NAMALWA (cell line): ENCODE measurements around the gene RFLNA.
A peak's percentile ranks its signal among the peaks of the same experiment; 100 is the strongest.

Source experiments
- DNase-seq: peaks from one replicate; pipeline ENCODE4 v3.0.0-alpha.2; 2015; ENCODE audit warnings: low spot score

The RFLNA gene, protein sequence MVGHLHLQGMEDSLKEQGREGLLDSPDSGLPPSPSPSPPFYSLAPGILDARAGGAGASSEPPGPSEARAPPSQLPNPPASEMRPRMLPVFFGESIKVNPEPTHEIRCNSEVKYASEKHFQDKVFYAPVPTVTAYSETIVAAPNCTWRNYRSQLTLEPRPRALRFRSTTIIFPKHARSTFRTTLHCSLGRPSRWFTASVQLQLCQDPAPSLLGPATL

DNA sequence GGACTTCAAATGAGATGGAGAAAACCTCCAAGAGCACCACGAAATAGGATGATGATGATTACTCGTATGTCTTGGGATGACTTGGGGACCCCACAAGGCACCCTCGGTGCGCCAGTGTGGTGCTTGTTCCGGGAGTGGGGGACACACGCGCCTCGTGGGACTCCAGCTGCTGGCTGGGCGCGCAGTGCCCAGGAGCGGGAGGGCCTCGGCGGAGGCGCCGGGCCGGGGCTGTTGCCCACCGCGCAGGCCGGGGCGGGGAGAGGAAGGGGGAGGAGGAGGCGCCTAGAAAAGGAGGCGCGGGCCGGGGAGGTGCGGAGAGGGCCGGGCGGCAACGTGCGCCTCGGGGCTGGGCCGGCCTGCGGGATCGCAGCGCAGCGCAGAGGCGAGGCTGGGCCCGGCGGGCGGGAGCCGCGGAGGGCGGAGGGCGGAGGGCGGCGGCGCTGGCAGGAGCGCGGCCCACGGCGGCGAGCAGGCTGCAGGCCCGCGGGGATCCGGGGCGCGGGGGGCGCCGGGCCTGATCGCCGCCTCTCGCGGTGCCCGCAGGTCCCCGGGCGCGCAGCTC lies at the start of gene RFLNA:
Gene RFLNA (plus strand): TSS at position 314 of the 562 bp plus-strand sequence. CDS start 337 bp downstream, outside the sequence.
- DNase-seq = no peak

DNA sequence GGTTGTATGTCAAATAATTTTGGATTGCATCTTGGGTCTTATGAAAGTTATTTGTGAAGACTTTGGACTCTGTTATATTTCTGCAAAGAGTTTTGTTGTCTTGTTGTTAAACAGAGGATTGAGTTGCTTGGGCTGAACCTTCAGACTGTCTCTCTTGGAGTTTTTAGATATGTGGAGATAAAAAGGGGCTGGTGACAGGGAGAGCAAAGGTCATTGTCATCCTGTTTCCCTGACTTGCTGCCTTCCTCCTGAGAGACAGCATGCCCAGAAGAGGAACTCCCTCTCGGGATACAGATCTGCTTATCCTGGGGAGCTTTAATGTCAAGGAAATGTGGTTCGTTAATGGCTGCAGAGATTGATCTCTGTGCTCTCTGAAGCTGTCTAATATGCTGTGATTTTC lies 47.6 kb upstream of the RFLNA start:
- no peak for DNase-seq

DNA sequence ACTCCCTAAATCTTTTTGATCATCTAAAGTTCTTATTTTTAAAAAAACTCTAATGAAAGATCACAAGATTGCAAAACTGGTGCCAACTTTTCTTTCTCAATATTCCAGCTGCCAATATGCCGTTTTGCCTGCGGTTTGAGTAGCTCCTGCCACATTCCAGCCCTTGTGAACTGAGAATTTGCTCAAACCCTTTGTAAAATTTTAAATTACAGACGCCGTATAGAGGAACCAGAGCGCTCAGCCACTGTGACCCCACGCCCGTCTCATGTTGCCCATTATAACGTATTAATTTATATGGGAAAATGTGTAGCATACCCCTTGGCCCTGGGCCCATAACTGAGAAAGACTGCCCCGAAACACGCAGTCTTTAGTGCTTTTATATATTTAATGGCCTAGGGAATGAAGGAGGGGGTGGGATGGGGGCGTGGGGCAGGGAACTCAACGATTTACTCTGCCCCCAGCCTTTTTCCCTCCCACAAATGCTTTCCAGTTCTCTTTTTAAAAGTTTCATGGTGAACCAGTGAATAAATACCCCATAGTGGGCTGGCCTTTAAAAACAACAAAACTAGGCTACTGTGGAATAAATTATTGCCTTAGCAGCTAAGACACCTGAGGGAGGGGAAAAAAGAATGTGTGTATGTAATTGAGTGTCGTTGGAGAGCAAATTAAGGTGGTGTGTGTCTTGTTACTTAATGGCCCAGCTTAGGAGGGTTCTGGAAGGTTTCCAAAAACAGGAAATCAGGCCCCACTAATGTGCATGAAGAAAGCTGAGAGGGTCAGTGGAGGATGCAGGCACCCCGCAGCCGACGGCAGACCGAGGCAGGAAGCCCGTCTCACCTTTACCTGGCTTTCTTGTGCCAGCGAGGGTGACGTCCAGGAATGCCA lies 45.7 kb upstream of the RFLNA start:
- no peak for DNase-seq

DNA sequence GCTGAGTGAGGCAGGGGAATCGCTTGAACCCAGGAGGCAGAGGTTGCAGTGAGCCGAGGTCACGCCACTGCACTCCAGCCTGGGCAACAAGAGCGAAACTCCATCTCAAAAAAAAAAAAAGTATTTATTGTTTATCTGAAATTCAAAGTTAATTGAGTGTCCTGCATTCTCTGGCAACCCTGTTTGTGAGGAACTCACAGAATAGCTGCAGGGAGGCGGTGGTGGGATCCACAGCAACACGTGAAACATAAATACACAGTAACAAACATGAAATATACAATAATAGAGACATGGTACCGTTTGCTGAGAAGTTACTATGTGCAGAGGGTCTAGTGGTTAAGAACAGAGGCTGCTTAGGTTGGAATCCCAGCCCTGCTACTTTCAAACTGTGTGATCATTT lies 43.7 kb upstream of the RFLNA start:
- DNase-seq = no peak

DNA sequence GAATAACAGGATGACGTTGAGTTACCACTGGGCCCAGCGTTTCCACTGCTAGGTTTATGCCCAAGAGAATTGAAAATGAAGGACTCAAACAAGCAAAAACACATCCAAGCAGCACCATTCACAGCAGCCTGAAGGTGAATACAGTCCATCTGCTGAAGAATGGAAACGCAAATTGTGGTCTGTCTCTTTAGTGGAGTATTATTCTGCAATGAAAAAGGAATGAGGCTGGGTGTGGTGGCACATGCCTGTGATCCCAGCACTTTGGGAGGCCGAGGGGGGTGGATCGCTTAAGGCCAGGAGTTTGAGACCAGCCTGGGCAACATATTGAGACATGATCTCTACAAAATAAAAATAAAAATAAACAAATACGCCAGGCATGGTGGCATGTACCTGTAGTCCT lies 41.9 kb upstream of the RFLNA start:
- no peak for DNase-seq

DNA sequence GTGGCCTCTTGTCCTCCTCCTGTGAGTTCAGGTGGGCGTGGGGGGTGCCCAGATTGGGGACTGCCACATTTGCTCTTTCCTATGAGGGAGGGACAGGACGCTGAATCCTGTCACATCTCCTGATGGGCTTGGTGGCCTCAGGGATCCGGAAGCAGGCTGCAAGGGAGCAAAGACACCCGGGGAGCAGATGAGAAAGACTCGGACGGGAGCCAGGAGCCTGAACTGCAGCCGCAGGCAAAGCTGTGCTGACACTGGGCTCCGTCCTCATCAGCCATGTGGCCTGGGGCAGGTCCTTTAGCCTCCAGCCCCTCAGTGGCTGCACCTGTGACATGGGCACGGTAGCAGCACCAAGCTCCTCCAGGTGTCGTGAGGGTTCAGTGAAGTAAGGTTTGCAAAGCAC lies 40.8 kb upstream of the RFLNA start:
- no peak for DNase-seq

DNA sequence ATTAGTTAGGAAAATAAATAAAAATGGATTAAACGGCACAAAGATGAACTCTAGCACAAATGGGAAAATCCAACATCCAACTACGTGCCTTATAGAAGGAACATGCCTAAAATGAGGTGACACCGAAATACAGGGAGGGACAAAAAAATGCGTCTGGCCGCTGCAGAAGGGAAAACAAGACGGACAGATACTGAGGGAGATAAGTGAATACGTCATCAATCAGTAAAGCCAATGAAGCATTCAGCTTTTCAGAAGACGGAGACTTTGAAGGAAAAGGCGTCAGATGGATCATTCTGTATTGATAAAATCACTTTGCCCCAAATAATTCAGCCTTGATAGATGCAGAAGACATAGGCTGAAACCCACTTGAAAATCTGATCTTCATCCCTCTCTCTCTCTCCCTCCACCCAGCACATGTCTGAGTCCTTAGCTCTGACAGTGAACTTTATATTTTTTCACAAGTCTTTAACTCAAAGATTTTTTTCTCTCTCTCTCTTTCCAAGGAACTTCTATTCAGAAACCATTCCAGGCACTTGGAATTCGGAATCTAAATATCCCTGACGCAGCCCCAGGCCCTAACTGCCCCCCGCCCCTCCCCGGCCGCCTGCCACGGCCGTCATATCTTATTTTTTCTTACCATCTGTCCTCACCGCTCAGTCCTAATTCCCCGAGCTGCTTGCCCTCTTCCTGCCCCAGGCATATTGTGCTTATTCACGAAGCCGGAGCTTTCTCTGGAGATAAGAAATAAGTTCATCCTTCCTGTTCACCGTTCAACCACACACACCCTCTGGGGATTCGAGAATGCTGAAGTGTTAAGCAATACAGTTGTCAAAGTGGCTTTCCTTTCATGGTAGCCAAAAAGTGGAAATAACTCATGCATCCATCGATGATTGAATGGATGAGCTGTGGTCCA lies 35.5 kb upstream of the RFLNA start:
- no peak for DNase-seq

DNA sequence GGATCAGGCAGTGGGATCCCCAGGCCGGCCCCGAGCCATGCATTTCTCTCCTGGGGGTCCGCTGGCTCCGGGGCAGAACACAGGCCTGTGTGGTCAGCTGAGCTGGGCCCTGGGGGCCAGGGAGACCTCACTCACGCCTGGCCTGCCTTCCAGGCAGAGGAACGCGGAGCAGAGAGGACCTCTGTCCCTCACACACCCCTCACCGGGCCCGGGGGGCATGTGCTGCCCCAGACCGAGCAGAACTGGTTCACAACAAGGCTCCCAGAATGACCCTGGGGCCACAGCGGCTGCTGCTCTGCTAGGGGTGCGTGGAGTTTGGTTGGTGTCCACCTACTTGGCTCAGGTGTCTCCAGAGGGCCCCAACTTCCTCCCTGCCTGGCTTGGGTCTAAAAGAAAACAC lies 33.0 kb upstream of the RFLNA start:
- no peak for DNase-seq

DNA sequence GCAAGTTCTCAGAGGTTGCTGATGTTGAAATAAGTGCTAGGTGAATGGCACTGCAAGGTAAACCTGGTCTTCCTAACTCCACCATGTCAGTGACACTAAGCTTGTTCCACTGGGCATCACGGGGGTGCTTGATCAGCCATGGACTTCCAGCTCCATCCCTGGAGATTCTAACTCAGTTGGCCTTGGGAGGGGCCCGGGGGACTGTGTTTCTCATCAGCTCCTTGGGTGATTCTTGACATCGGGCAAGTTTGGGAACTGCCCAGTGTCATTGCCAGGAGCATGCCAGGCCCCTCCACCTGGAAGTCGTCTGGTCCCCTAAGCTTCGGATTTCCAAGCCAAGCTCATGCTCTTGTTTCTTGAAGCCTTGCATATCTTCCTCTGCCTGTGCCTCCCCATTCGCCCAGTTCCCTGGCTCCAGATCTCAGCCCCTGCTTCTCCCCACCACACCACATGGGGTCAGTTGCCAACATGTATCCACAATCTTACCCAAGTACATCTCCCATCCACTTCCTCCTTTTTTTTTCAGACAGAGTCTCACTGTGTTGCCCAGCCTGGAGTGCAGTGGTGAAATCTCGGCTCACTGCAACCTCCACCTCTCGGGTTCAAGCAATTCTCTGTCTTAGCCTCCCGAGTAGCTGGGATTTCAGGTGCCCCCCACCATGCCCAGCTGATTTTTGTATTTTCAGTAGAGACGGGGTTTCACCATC lies 30.7 kb upstream of the RFLNA start:
- no peak for DNase-seq

DNA sequence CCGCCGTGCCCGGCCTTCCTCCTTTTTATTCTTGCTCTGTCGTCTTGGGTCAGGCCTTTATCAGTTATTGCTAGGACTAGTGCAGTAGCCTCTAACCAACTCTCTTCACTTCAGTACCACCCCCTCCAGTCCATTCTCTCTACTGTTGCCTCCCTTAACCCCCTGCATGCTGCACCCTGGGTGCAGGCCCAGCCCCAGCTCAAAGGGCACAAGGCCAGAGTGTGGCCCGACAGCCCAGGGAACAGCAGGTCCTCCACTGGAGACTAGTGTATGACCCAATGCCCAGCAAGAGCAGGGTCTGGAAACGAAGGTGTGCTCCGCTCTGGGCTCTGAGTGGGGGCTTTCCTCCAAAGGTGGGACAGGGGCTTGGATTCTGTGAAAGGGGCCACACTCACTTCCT lies 30.0 kb upstream of the RFLNA start:
- DNase-seq = no peak

DNA sequence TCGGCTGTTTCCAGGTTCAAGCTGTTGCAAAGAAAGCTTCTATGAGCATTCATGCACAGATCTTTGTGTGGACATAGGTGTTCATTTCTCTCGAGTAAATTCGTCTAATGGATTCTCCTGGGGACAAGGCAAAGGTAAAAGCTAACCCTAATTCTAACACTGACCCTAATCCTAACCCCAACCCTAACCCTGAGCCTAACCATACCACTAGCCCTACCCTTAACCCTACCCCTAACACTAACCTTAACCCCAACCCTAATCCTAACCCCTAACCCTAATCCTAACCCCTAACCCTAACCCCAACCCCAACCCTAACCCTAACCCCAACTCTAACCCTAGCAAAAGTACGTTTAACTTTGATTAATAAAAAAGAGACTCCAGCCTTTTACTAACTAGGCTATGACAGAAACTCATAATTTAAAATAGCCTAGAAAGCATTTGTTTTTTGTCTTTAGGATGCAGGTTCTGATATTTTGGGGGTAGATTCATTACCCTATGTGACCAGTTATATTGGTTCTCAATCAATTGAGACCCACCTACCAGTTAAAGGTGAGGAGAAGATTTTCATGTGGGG lies 27.6 kb upstream of the RFLNA start:
- DNase-seq = no peak

DNA sequence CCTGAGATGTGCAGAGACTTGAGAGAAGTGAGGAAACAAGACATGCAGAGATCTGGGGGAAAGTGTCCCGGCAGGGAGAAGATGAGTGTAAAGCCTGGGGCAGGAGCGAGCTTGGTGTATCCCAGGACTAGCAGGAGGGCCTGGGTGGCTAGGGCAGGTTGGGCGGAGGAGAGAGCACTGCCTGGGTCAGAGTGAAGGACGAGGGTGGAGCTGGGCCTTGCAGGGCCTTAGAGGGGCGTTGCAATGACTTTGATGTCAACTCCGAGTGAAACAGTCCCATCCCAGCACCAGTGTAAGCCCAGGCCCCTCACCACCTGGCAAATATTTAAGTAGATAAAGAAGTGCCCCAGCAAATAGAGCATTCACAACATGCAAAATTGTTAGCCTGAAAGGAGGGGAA lies 24.2 kb upstream of the RFLNA start:
- no peak for DNase-seq

DNA sequence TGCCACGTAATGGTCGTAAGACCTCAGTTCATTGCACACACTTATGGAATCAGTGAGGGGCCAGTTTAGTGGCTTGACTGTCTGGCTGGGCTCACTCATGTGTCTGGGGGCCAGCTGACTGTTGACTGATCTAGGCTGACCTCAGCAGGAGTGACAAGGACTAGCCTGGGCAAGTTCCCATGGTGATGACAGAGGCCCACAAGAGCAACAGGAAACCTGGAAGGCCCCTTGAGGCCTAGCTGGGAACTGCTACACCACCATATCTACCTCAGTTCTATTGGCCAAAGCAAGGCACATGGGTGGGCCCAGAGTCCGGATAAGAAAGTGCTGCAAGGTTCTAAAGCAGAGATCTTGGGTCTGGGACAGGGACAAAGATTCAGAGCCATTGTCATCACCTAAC lies 21.3 kb upstream of the RFLNA start:
- DNase-seq = peak; percentile 51

DNA sequence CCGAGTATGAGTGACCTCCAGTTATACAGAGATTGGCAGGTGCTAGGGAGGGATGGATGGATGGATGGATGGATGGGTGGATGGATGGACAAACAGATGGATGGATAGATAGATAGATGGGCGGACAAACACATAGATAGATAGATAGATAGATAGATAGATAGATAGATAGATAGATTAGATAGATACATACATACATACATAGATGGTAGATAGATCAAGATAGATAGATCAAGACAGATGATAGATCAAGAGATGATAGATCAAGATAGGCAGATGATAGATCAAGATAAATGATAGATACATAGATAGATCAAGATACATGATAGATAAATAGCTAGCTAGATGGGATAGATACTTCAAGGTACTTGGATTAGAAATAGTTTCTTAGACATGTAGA lies 18.6 kb upstream of the RFLNA start:
- no peak for DNase-seq

DNA sequence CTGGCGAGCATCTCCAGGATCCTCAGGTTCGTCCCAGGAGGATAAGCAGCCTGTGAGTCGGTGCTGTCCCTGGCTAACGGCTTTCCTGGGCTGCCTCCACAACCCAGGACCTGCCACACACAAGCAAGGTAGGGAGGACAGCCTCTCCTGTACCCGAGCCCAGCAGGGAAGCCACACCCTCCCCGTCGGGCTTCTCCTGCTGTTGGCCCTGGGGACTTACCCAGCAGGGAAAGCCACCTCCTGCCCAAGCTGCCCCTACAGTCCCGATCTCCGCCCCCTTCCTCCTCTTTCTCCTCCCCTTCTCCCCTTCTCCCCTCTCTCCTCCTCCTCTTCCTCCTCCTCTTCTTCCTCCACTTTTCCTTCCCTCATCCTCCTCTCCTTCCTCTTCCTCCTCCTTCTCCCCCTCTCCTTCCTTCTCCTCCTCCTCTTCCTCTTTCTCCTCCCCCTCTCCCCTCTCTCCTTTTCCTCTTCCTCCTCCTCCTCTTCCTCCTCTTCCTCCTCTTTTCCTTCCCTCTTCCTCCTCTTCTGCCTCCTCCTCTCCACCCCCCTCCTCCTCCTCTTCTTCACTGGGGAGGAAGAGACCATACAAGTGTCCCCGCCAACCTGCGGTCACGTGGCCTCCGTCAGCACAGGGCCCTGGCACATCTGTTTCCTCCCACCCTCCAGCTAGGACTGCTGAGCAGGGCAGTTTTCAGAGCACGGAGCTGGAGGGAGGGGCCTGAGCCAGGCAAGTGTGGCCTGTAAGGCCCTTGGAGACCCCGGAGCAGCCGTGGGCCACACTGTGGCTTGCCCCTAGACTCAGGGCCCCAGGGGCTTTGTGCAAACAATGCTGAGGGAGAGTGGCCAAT lies 17.3 kb upstream of the RFLNA start:
- DNase-seq = no peak

DNA sequence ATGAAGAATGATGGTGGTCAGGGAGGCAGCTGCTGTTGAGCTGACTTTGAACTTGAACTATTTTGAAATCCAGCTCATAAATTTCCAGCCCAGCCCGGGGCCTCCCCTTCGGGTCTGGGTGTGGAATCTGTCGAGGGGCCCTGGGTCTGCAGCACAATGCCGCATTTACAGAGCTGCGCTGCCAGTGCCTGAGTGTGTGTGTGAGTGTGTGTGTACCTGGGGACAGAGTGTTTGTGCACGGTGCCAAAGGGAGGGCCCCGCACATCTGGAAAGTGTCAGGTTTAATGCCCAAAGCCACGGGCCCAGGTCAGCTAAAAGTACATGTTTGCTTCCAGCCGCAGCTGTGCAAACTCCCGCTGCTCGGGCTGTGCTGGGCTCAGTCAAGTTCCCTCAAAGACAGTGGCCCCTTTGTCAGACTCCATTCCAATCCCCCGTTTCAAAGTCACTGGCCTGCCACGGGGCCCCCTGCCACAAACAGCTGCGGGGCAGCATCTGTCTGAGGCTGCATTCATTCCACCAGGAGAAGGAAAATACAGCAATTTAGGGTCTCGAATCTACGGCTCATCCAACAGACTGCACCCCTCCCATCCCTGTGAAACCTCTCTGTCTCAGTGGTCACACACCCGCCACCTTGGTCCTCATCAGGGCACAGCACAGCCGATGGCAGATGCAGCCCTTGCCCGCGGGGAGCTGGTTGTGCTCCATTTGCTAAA lies 16.3 kb upstream of the RFLNA start:
- no peak for DNase-seq

DNA sequence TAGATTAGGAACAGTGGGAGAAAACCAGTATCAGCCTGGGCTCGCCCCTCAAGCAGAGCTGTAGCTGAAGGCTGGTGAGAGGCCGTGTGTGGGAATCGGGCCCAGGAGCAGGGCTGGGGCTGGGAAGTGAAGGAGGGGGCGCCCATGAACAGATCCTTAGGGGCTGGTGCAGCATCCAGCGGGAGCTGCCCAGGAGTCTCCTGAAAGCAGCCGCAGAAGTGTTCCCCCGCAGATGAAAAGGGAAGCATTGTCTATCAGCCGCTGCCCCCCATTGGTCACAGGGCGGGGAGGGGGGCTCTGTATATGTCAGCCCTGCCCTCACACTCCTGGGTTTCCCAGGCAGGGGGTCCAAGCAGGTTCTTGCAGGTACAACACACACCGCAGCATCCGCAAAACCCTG lies 15.6 kb upstream of the RFLNA start:
- DNase-seq = no peak

DNA sequence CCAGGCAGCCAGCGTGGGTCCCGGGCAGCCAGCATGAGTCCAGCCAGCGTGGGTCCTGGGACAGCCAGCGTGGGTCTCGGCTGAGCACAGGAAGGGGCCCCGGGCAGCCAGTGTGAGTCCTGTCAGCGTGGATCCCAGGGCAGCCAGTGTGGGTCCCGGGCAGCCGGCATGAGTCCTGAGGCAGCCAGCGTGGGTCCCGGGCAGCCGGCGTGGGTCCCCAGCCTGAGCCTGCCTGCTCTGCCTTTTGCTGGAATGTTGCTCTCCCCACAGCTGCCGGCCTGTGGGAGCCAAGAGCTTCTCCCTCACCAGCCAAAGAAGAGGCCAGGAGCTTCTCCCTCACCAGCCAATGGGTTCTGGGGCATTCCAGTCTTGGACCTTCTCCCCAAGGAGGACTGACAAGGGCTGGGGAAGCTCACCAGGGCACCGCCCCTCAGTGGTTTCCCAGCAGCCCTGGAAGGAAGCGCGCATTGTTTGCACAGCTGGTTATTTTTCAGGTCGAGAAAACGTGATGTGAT lies 15.0 kb upstream of the RFLNA start:
- DNase-seq = no peak

DNA sequence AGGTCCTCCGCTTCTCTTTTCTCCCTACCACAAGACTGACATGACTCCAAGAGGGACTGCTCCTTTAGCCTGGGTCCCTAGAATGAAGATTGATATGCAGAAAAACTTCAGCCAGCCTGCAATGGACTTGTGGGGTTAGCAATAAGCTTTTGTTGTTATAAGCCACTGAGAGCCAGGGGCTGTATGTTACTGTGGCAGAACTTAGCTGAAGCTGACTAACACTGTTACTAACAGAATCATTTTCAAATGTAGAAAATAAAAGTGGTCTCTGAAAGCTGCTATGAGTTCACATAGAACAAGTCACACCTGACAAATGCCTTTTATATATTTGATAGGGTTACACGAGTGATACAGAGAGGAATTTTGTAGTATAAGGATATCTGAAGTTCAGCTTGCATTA lies 13.6 kb upstream of the RFLNA start:
- DNase-seq = no peak
